Measurements from ENCODE around the gene NKX1-2. TPM values are rescaled to one million over a fixed set of nuclear protein-coding genes. Genes with fewer than 3 reads are reported as not detected.
A peak's percentile ranks its signal among the peaks of the same experiment; 100 is the strongest.

Gene NKX1-2
- polyA plus RNA-seq, 1 donor from 2014 or later: not detected

GRCh38 chr10:124465777-124466488 is 16.1 kb upstream of the NKX1-2 start:
- Mint-ChIP-seq H3K4me3 (peak overlapping the region; percentile 63 to 84 (median 78)), H3K4me1 (peaks cover 23 to 30% (median 25%) of the 10 kb centered on the region in 3 donors), H3K9me3 (no peaks in the 10 kb centered on the region), H3K36me3 (peaks cover 8% of the 10 kb centered on the region), H3K27ac (peak overlapping the region; percentile 85 to 94 (median 92)), H3K27me3 (no peaks in the 10 kb centered on the region)

- Mint-ChIP-seq H3K27ac (peak overlapping the region; percentile 85 to 94 (median 92)), H3K27me3 (no peaks in the 10 kb centered on the region), H3K36me3 (peaks cover 8% of the 10 kb centered on the region), H3K4me1 (peaks cover 25 to 30% (median 26%) of the 10 kb centered on the region in 3 donors), H3K9me3 (no peaks in the 10 kb centered on the region), H3K4me3 (peak overlapping the region; percentile 63 to 84 (median 78))
These were observed 15.4 kb upstream of the NKX1-2 start for GRCh38 chr10:124465003-124465776.

- H3K27ac Mint-ChIP-seq: peak overlapping the region; percentile 85 to 94 (median 92)
- no peaks in the 10 kb centered on the region for H3K9me3 Mint-ChIP-seq
- peaks cover 5% of the 10 kb centered on the region for H3K36me3 Mint-ChIP-seq
- peaks cover 1% of the 10 kb centered on the region for H3K27me3 Mint-ChIP-seq
- H3K4me3 Mint-ChIP-seq: peak overlapping the region in 3 of 4 donors; percentile 55 to 84 (median 82)
- H3K4me1 Mint-ChIP-seq: peaks cover 22 to 28% (median 26%) of the 10 kb centered on the region in 3 donors
These were observed 14.5 kb upstream of the NKX1-2 start for GRCh38 chr10:124464028-124464965.

GRCh38 chr10:124462348-124462695 is 12.5 kb upstream of the NKX1-2 start:
- Mint-ChIP-seq H3K36me3 (peaks cover 3% of the 10 kb centered on the region), H3K27ac (peak overlapping the region in 2 of 3 donors; percentile 80 to 85), H3K4me1 (peaks cover 22 to 28% (median 26%) of the 10 kb centered on the region in 3 donors), H3K27me3 (peaks cover 3% of the 10 kb centered on the region), H3K4me3 (peak overlapping the region; percentile 47 to 93 (median 92)), H3K9me3 (no peaks in the 10 kb centered on the region)

GRCh38 chr10:124461642-124462347 is 12.0 kb upstream of the NKX1-2 start, which contains the start of gene LHPP:
TSS of gene LHPP (plus strand) at chr10:124461823. CDS start at chr10:124461863, 40 bp downstream.
- Mint-ChIP-seq H3K4me1 (peaks cover 21 to 28% (median 26%) of the 10 kb centered on the region in 3 donors), H3K36me3 (peaks cover 3% of the 10 kb centered on the region), H3K27ac (peak within 1 kb of the TSS; percentile 80 to 96 (median 88)), H3K9me3 (no peaks in the 10 kb centered on the region), H3K27me3 (peaks cover 3% of the 10 kb centered on the region), H3K4me3 (peak within 1 kb of the TSS; percentile 69 to 99 (median 93))

- Mint-ChIP-seq H3K4me1 (peaks cover 10 to 18% (median 14%) of the 10 kb centered on the region in 3 donors), H3K9me3 (no peaks in the 10 kb centered on the region), H3K4me3 (peak overlapping the region in 3 of 4 donors; percentile 8 to 69 (median 12)), H3K27me3 (peaks cover 15% of the 10 kb centered on the region), H3K36me3 (peaks cover 1% of the 10 kb centered on the region), H3K27ac (no peak overlapping the region)
These were observed 10.3 kb upstream of the NKX1-2 start for GRCh38 chr10:124460144-124460543.

GRCh38 chr10:124459395-124459794 is 9.6 kb upstream of the NKX1-2 start:
- Mint-ChIP-seq H3K9me3 (no peaks in the 10 kb centered on the region), H3K36me3 (peaks cover 1% of the 10 kb centered on the region), H3K4me3 (no peak overlapping the region), H3K27me3 (peaks cover 20% of the 10 kb centered on the region), H3K27ac (no peak overlapping the region), H3K4me1 (peaks cover 6 to 10% (median 6%) of the 10 kb centered on the region in 3 donors)

- Mint-ChIP-seq H3K4me3 (peak overlapping the region in 1 of 4 donors; percentile 27), H3K4me1 (peaks cover 3 to 6% (median 5%) of the 10 kb centered on the region in 3 donors), H3K9me3 (no peaks in the 10 kb centered on the region), H3K27me3 (peaks cover 20% of the 10 kb centered on the region), H3K27ac (no peak overlapping the region), H3K36me3 (peaks cover 1% of the 10 kb centered on the region)
These were observed 9.1 kb upstream of the NKX1-2 start for GRCh38 chr10:124458889-124459288.

- Mint-ChIP-seq H3K4me3 (peak overlapping the region in 1 of 4 donors; percentile 27), H3K27me3 (peaks cover 21% of the 10 kb centered on the region), H3K36me3 (peaks cover 1% of the 10 kb centered on the region), H3K27ac (no peak overlapping the region), H3K9me3 (no peaks in the 10 kb centered on the region), H3K4me1 (peaks cover 3 to 6% (median 5%) of the 10 kb centered on the region in 3 donors)
These were observed 8.6 kb upstream of the NKX1-2 start for GRCh38 chr10:124458473-124458872.

- Mint-ChIP-seq H3K27ac (no peak overlapping the region), H3K4me3 (peak overlapping the region in 1 of 4 donors; percentile 73), H3K36me3 (no peaks in the 10 kb centered on the region), H3K4me1 (peaks cover 0 to 8% (median 2%) of the 10 kb centered on the region in 3 donors), H3K9me3 (no peaks in the 10 kb centered on the region), H3K27me3 (peaks cover 46% of the 10 kb centered on the region)
These were observed 5.6 kb upstream of the NKX1-2 start for GRCh38 chr10:124455441-124455840.

- H3K27me3 Mint-ChIP-seq: peaks cover 54% of the 10 kb centered on the region
- H3K36me3 Mint-ChIP-seq: no peaks in the 10 kb centered on the region
- no peaks in the 10 kb centered on the region for H3K9me3 Mint-ChIP-seq
- peak overlapping the region in 1 of 4 donors; percentile 42 for H3K4me3 Mint-ChIP-seq
- H3K4me1 Mint-ChIP-seq: peaks cover 4 to 11% (median 8%) of the 10 kb centered on the region in 3 donors
- H3K27ac Mint-ChIP-seq: no peak overlapping the region
These were observed 4.2 kb upstream of the NKX1-2 start for GRCh38 chr10:124453960-124454610.

GRCh38 chr10:124451276-124451675 is 1.4 kb upstream of the NKX1-2 start:
- Mint-ChIP-seq H3K4me3 (peak overlapping the region in 2 of 4 donors; percentile 5 to 77), H3K27me3 (peaks cover 66% of the 10 kb centered on the region), H3K4me1 (peaks cover 11 to 19% (median 15%) of the 10 kb centered on the region in 3 donors), H3K36me3 (no peaks in the 10 kb centered on the region), H3K27ac (peak overlapping the region in 1 of 3 donors; percentile 50), H3K9me3 (no peaks in the 10 kb centered on the region)

GRCh38 chr10:124450783-124451057 is 885 bp upstream of the NKX1-2 start:
- H3K27me3 Mint-ChIP-seq: peaks cover 63% of the 10 kb centered on the region
- H3K4me3 Mint-ChIP-seq: peak overlapping the region in 1 of 4 donors; percentile 5
- peaks cover 15 to 19% (median 15%) of the 10 kb centered on the region in 3 donors for H3K4me1 Mint-ChIP-seq
- no peaks in the 10 kb centered on the region for H3K36me3 Mint-ChIP-seq
- H3K9me3 Mint-ChIP-seq: no peaks in the 10 kb centered on the region
- peak overlapping the region in 1 of 3 donors; percentile 50 for H3K27ac Mint-ChIP-seq
